Occipital lobe (tissue), 2 donors: ENCODE results near the gene LAMC1. TPM values are rescaled to one million over a fixed set of nuclear protein-coding genes. Genes with fewer than 3 reads are reported as not detected.

ENCODE experiments used
- DNase-seq: peaks from one replicate; lab custom pipeline; 2025; lab: John Stamatoyannopoulos, UW
- total RNA-seq: library from RNA; depleted of rRNA; stranded (reverse); fragments of >200 nt; gene quantifications from one replicate; pipeline ENCODE4 v1.2.3, GENCODE V29; 2014

Gene LAMC1
- total RNA-seq, 1 donor from 2014 or later: 37.7 TPM

- DNase-seq: no peak
Measured at GRCh38 chr1:183105449-183105848, 82.2 kb downstream of the LAMC1 start.

- no peak for DNase-seq
Measured at GRCh38 chr1:183106166-183106565, 82.9 kb downstream of the LAMC1 start.

- no peak for DNase-seq
Measured at GRCh38 chr1:183106746-183107145, 83.5 kb downstream of the LAMC1 start.

GRCh38 chr1:183110326-183110880, 87.2 kb downstream of the LAMC1 start:
- DNase-seq: no peak

GRCh38 chr1:183114441-183114840, 91.2 kb downstream of the LAMC1 start:
- DNase-seq: no peak

DNA sequence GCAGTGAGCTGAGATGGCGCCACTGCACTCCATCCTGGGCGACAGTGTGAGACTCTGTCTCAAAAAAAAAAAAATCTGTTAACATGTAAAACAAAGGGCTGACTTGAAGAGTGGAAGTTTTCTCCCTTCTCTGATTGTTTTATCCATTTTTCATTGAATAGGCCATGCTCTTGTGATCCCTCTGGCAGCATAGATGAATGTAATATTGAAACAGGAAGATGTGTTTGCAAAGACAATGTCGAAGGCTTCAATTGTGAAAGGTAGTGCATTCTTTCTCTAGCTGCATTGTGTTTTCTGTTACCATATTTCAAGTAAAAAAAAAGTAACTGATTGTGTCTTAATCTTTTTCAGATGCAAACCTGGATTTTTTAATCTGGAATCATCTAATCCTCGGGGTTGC, 93.2 kb downstream of the LAMC1 start:
- DNase-seq: no peak

GRCh38 chr1:183121609-183122008, 98.4 kb downstream of the LAMC1 start:
- DNase-seq: no peak

- no peak for DNase-seq
Measured at GRCh38 chr1:183124259-183124658, 101.0 kb downstream of the LAMC1 start.

DNA sequence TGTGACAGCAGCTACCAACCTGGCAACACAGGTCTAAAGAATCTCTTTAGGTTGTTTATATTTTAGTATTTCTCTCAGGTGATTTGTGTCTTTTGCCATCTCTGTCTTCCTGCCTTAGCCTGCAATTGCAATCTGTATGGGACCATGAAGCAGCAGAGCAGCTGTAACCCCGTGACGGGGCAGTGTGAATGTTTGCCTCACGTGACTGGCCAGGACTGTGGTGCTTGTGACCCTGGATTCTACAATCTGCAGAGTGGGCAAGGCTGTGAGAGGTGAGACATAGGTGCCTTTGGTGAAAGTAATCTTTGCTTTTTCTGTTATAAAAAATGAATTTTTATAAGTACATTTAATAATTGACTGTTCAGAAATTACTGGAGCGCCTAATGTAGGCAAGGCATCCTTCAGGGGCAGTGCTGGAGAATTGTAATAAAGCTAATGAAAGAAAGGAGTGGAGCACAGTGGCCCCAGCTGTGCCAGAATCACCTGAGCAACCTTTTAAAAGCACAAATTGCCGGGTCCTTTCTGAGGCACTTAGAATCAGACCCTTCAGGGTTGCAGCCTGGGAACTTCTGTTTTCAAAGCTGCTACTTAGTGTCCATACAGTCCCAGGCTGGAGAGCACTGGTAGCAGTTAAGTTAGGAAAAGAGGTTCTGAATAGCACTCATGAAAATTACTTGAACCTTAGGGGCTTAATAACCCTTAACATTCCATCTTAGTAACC, 102.2 kb downstream of the LAMC1 start:
- DNase-seq: no peak

DNA sequence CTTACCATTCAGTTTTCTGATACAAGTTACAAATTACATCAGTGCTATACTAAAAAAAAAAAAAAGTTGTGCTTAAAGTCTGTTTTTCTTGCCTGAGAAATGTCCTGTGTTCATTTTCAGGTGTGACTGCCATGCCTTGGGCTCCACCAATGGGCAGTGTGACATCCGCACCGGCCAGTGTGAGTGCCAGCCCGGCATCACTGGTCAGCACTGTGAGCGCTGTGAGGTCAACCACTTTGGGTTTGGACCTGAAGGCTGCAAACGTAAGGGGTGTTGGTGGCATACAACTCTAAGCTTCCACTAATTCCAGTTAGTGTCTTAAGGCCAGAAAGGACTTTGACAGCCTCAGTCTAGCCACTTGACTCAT, 102.8 kb downstream of the LAMC1 start:
- no peak for DNase-seq

GRCh38 chr1:183126528-183126927, 103.3 kb downstream of the LAMC1 start:
- DNase-seq: no peak

- DNase-seq: no peak
Measured at GRCh38 chr1:183129921-183130690, 106.9 kb downstream of the LAMC1 start.

- no peak for DNase-seq
Measured at GRCh38 chr1:183131166-183131565, 107.9 kb downstream of the LAMC1 start.

- DNase-seq: no peak
Measured at GRCh38 chr1:183135336-183135735, 112.1 kb downstream of the LAMC1 start.

DNA sequence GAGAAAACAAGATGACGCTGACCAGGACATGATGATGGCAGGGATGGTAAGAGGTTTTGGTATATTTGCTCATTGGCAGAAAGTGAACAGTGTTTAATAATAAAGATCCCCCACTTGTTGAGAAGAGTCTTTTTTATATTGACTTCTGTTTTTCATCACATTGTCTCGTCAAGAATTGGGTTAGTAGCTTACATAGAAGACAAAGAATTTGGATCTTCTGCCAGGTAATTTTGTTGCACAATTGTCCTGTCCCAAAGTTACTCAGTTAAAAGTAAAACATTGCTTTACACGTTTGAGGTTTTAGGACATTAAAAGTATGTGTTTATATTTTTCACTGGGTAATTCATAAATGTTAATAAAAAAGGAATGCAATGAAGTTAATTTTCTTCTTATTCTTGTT, 114.6 kb downstream of the LAMC1 start:
- DNase-seq: no peak

DNA sequence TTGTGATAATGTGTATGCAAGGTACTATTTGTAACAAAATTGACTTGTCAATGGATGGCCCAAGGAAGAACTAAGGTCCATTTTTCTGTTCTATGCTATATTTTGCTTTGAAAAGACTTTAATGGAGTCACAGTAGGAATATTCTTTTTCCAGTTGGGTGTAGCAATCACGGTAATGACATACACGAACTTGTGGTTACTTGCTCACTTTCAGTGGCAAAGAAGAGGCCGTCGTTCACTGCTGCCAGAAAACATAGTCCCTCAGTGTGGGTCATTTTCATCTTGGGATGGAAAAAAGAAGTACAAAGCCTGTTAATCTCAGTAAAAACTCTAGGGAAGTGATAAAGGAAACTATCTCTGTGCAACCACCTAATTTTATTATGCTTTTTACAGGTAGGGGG, 115.1 kb downstream of the LAMC1 start:
- DNase-seq: no peak

GRCh38 chr1:183139281-183139942, 116.2 kb downstream of the LAMC1 start:
- no peak for DNase-seq

DNA sequence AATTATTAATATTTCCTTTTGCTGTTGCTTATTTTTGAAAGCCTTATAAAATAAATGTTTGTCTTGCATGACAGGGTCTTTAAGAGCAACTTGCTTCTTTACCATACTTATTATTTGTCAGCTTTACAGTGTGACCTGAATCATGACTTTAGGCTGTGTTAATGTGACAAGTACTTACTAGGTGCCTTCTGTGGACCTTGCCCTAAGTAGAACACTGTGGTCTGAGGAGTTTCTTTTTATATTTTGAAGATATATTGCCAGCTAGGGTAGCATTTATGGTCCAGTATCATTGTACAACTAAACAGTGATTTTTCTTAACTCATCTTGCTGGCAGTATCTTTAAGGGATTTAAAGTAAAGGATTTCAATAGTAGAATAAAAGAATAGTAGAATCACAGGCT, 117.4 kb downstream of the LAMC1 start:
- DNase-seq: no peak

- DNase-seq: no peak
Measured at GRCh38 chr1:183142171-183142570, 119.0 kb downstream of the LAMC1 start.

DNA sequence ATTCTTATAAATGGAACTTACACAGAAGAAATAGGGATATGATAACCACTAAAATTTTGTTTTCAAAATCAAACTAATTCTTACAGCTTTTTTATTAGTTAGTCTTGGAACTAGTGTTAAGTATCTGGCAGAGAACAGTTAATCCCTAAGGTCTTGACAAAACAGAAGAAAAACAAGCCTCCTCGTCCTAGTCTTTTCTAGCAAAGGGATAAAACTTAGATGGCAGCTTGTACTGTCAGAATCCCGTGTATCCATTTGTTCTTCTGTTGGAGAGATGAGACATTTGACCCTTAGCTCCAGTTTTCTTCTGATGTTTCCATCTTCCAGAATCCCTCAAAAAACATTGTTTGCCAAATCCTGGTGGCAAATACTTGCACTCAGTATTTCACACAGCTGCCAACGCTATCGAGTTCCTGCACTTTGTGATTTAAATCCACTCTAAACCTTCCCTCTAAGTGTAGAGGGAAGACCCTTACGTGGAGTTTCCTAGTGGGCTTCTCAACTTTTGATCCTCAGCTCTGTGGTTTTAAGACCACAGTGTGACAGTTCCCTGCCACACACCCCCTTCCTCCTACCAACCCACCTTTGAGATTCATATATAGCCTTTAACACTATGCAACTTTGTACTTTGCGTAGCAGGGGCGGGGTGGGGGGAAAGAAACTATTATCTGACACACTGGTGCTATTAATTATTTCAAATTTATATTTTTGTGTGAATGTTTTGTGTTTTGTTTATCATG, 120.5 kb downstream of the LAMC1 start:
- no peak for DNase-seq

GRCh38 chr1:183144752-183145151, 121.5 kb downstream of the LAMC1 start:
- DNase-seq: no peak

DNA sequence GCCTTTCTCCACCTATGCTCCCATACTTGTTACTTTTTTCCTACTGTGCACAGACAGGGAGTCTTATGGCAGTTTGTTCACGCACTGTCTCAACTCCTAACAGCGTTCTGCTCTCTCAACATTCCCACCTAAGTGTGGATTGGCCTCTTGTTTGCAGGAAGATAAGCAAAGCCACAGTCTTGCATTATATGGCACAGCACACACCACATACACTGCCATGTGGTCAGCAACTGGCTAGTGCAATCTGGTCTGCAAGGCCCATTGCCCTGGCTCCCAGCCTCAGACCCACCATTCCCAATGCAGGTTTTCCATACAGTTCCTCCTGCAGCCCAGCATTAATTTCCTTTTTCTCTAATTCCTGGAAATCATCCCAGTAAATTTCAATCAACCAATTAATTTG, 124.5 kb downstream of the LAMC1 start:
- no peak for DNase-seq
